ENCODE measurements around the gene SOX11. TPM values are rescaled to one million over a fixed set of nuclear protein-coding genes. Genes with fewer than 3 reads are reported as not detected.

SOX11 gene
- total RNA-seq, 1 donor from 2014 or later: 576 TPM

DNA sequence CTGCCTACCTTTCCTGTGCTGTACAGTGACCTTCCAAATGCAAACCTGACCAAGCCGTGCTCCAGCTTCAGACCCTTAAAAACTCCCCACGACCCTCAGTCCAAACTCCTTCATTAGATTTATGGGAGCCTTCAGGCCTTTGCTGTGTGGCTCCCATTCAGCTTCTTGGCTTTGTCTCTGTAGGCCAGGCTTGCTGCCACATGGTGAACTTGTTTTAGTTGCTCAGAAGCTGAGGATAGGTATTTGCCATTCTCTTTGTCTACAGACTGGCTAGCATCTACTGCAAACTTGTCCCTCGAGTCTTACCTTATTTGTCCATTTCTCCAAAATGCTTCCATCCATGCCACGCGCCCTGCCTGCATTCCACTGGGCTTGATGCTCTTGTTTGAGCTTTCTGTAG, 49.1 kb downstream of the SOX11 start:
- Mint-ChIP-seq H3K27ac (ENCODE audit: unreplicated experiment) (no peak overlapping the region), H3K4me3 (ENCODE audit: unreplicated experiment) (no peak overlapping the region), H3K9me3 (ENCODE audit: unreplicated experiment) (peaks cover 3% of the 10 kb centered on the region), H3K36me3 (ENCODE audit: unreplicated experiment) (no peaks in the 10 kb centered on the region), H3K4me1 (ENCODE audit: low read depth, unreplicated experiment) (no peaks in the 10 kb centered on the region), H3K27me3 (ENCODE audit: unreplicated experiment) (no peaks in the 10 kb centered on the region)
- TF ChIP-seq, protein P1, sequence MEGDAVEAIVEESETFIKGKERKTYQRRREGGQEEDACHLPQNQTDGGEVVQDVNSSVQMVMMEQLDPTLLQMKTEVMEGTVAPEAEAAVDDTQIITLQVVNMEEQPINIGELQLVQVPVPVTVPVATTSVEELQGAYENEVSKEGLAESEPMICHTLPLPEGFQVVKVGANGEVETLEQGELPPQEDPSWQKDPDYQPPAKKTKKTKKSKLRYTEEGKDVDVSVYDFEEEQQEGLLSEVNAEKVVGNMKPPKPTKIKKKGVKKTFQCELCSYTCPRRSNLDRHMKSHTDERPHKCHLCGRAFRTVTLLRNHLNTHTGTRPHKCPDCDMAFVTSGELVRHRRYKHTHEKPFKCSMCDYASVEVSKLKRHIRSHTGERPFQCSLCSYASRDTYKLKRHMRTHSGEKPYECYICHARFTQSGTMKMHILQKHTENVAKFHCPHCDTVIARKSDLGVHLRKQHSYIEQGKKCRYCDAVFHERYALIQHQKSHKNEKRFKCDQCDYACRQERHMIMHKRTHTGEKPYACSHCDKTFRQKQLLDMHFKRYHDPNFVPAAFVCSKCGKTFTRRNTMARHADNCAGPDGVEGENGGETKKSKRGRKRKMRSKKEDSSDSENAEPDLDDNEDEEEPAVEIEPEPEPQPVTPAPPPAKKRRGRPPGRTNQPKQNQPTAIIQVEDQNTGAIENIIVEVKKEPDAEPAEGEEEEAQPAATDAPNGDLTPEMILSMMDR (IDR thresholded peaks at IDR 0.05; ENCODE audit: partially characterized antibody, unreplicated experiment): no peak
- DNase-seq: no peak

DNA sequence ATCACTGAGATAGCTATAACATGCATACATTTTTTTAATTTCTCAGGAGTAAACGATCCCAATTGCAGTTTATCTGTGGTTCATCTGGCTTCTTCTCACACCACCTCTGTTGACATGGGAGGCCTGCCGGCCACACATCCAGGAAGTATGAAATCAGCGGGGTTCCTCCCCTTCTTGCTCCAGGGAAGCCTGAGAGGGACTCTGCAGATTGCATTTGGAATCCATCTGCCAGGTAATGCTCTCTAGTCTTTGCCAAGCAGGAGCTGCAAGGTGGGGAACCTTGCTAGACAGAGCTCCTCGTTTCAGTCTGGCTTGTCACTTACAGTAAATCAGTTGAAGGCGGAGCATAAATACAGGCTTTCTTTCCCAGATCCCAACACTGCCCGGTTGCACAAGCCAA, 49.9 kb downstream of the SOX11 start:
- Mint-ChIP-seq H3K9me3 (ENCODE audit: unreplicated experiment) (peaks cover 3% of the 10 kb centered on the region), H3K27me3 (ENCODE audit: unreplicated experiment) (no peaks in the 10 kb centered on the region), H3K36me3 (ENCODE audit: unreplicated experiment) (no peaks in the 10 kb centered on the region), H3K27ac (ENCODE audit: unreplicated experiment) (no peak overlapping the region), H3K4me3 (ENCODE audit: unreplicated experiment) (no peak overlapping the region), H3K4me1 (ENCODE audit: low read depth, unreplicated experiment) (no peaks in the 10 kb centered on the region)
- DNase-seq: no peak
- TF ChIP-seq, protein P1 (IDR thresholded peaks at IDR 0.05; ENCODE audit: partially characterized antibody, unreplicated experiment): no peak

DNA sequence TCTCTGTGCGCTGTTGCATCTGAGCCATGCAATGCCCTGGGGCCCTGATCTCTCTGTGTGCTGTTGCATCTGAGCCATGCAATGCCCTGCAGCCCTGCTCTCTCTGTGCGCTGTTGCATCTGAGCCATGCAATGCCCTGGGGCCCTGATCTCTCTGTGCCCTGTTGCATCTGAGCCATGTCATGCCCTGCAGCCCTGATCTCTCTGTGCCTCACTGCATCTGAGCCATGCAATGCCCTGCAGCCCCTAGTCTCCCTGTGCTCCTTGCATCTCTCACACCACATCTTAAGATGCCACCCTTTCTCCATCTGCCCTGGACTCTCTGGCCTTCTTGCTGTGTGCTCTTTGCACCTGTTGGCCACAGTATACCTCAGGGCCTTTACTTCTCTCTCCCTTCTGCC, 56.2 kb downstream of the SOX11 start:
- H3K4me3 Mint-ChIP-seq (ENCODE audit: unreplicated experiment): no peak overlapping the region
- H3K27ac Mint-ChIP-seq (ENCODE audit: unreplicated experiment): no peak overlapping the region
- H3K27me3 Mint-ChIP-seq (ENCODE audit: unreplicated experiment): peaks cover 1% of the 10 kb centered on the region
- no peaks in the 10 kb centered on the region for H3K36me3 Mint-ChIP-seq (ENCODE audit: unreplicated experiment)
- TF ChIP-seq, protein P1 (IDR thresholded peaks at IDR 0.05; ENCODE audit: partially characterized antibody, unreplicated experiment): no peak
- H3K4me1 Mint-ChIP-seq (ENCODE audit: low read depth, unreplicated experiment): no peaks in the 10 kb centered on the region
- H3K9me3 Mint-ChIP-seq (ENCODE audit: unreplicated experiment): peaks cover 5% of the 10 kb centered on the region
- no peak for DNase-seq

DNA sequence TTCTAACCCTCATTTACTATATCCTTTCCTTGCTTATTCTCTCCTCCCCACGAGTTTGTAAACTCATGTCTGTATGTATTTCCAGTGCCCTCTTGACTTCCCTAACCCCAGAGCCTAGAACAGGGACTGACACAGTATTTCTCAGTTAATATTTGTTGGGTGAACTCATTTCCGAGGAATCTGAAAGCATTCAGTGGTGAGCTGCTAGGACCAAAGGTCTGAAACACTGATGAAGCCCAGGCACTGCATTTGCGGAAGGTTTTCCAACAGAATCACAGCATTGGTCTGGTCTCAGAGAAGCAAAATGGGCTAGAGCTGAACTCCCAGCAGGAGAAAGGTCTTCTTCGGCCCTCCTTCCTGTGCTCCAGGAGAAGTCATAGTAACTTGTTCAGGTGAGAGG, 56.8 kb downstream of the SOX11 start:
- Mint-ChIP-seq H3K9me3 (ENCODE audit: unreplicated experiment) (peaks cover 6% of the 10 kb centered on the region), H3K4me3 (ENCODE audit: unreplicated experiment) (no peak overlapping the region), H3K36me3 (ENCODE audit: unreplicated experiment) (no peaks in the 10 kb centered on the region), H3K4me1 (ENCODE audit: low read depth, unreplicated experiment) (no peaks in the 10 kb centered on the region), H3K27ac (ENCODE audit: unreplicated experiment) (peak overlapping the region; percentile 1), H3K27me3 (ENCODE audit: unreplicated experiment) (peaks cover 1% of the 10 kb centered on the region)
- TF ChIP-seq, protein P1 (IDR thresholded peaks at IDR 0.05; ENCODE audit: partially characterized antibody, unreplicated experiment): no peak
- DNase-seq: no peak

DNA sequence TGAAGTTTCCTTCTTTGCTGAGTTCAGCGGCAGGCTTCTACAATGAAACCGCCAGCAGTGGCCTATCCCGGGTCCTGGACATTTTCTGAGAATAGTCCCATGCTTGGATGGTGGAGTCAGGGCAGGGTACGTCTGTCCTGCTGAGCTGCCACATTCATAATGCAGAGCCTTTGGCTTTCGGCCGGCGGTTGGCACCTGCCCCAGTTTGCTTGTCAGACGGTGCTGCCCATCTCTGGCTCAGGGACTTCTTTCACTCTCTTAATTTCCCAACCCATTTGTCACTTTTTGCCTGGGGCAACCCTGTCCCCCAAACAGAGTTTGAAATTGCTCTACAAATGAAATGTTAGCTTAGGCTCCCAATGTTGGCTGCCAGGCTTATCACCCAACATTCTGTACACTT, 57.2 kb downstream of the SOX11 start:
- Mint-ChIP-seq H3K9me3 (ENCODE audit: unreplicated experiment) (peaks cover 6% of the 10 kb centered on the region), H3K4me1 (ENCODE audit: low read depth, unreplicated experiment) (no peaks in the 10 kb centered on the region), H3K27ac (ENCODE audit: unreplicated experiment) (no peak overlapping the region), H3K36me3 (ENCODE audit: unreplicated experiment) (no peaks in the 10 kb centered on the region), H3K27me3 (ENCODE audit: unreplicated experiment) (peaks cover 1% of the 10 kb centered on the region), H3K4me3 (ENCODE audit: unreplicated experiment) (no peak overlapping the region)
- TF ChIP-seq, protein P1 (IDR thresholded peaks at IDR 0.05; ENCODE audit: partially characterized antibody, unreplicated experiment): no peak
- no peak for DNase-seq

Measured in glutamatergic neuron (in vitro differentiated cells).